Endothelial cell of umbilical vein (primary cell): Measurements from ENCODE around the gene MED12L. TPM values are rescaled to one million over a fixed set of nuclear protein-coding genes. Genes with fewer than 3 reads are reported as not detected.
"Not testable (repeated sequence)": the region's sequence is repeated elsewhere in the genome, so short reads cannot be mapped to it uniquely, and the experiment has no call there.

Experiments used
- BruUV-seq: library from RNA; stranded (reverse); fragments of 400-500 nt; replicated peaks from 2 replicates; lab custom pipeline; 2021; lab: Mats Ljungman, UMichigan
- CTCF ChIA-PET: fragments of 300-600, 350-600 bp; sonication (Branson Sonifier 250); formaldehyde crosslinking; loops from one replicate; lab custom pipeline; 2021; ENCODE audit warnings: antibody characterized with exemption, inconsistent platforms; lab: Charles Lee
- POLR2A ChIA-PET: fragments of 300-600, 350-600 bp; sonication (Branson Sonifier 250); formaldehyde crosslinking; loops from one replicate; lab custom pipeline; 2021; ENCODE audit warnings: antibody characterized with exemption, inconsistent platforms; lab: Charles Lee
- DNase-seq: peaks from one replicate; pipeline ENCODE4 v3.0.0-alpha.2; 2011; ENCODE audit warnings: low read depth, low spot score
- FAIRE-seq: peaks from 2 replicates; lab custom pipeline; 2011; peaks lifted over from hg19 to GRCh38; lab: Jason Lieb, UNC
- H2AFZ ChIP-seq: 2 replicates; pipeline ENCODE4 v1.6.0; 2012; ENCODE audit warnings: low read depth, low read length, control low read depth, inconsistent platforms
- H3K27ac ChIP-seq: 2 replicates; pipeline ENCODE4 v1.5.1; 2011; ENCODE audit warnings: low read depth, mild to moderate bottlenecking, control low read depth, low read length, moderate library complexity; ENCODE audit not compliant: insufficient read depth
- H3K27me3 ChIP-seq, 2 experiments: 2 replicates each; pipeline versions ENCODE4 v1.6.0 to v1.6.1; 2011; ENCODE audit warnings: low read length in 2 of 2, mixed read lengths in 1 of 2; ENCODE audit not compliant: control insufficient read depth in 2 of 2, insufficient read depth in 2 of 2
- H3K36me3 ChIP-seq, 2 experiments: 2 replicates in 1 of 2; 3 replicates in 1 of 2; pipeline ENCODE4 v1.5.1; 2011; ENCODE audit warnings: low read length in 2 of 2, mild to moderate bottlenecking in 1 of 2, moderate library complexity in 1 of 2; ENCODE audit not compliant: control insufficient read depth in 2 of 2, insufficient read depth in 2 of 2; ENCODE audit errors: extremely low read depth in 1 of 2
- H3K4me1 ChIP-seq: 3 replicates; pipeline ENCODE4 v1.5.1; 2011; ENCODE audit warnings: mild to moderate bottlenecking, low read length; ENCODE audit not compliant: control insufficient read depth, insufficient read depth; ENCODE audit errors: extremely low read depth
- H3K4me2 ChIP-seq: 2 replicates; pipeline ENCODE4 v1.6.1; 2011; ENCODE audit warnings: low read length, control low read depth, mixed read lengths; ENCODE audit not compliant: insufficient read depth
- H3K4me3 ChIP-seq, 3 experiments: fragments of 200-600 bp in 1 of 3; sonication (generic), shearing (Covaris generic) in 1 of 3; replicated peaks in 1 of 3; 2 replicates each; pipeline ENCODE4 v1.5.1; 2011 to 2016; ENCODE audit warnings: control low read depth in 3 of 3, low read length in 3 of 3, mild to moderate bottlenecking in 2 of 3, inconsistent platforms in 1 of 3, low read depth in 1 of 3, moderate library complexity in 1 of 3; ENCODE audit not compliant: insufficient read depth in 1 of 3
- H3K79me2 ChIP-seq: 2 replicates; pipeline ENCODE4 v1.6.0; 2012; ENCODE audit warnings: low read length, inconsistent platforms; ENCODE audit not compliant: control insufficient read depth, insufficient read depth
- H3K9ac ChIP-seq: replicated peaks from 2 replicates; pipeline ENCODE3; 2011; ENCODE audit warnings: low read length, control low read depth; ENCODE audit not compliant: insufficient read depth; ENCODE audit errors: extremely low read depth
- H3K9me1 ChIP-seq: replicated peaks from 3 replicates; pipeline ENCODE4 v1.6.0; 2011; ENCODE audit warnings: mild to moderate bottlenecking, low read length; ENCODE audit not compliant: control insufficient read depth, insufficient read depth; ENCODE audit errors: extremely low read depth
- H3K9me3 ChIP-seq: replicated peaks from 2 replicates; pipeline ENCODE4 v1.5.1; 2012; ENCODE audit warnings: low read length, inconsistent platforms; ENCODE audit not compliant: control insufficient read depth, insufficient read depth
- H4K20me1 ChIP-seq: replicated peaks from 2 replicates; pipeline ENCODE3; 2011; ENCODE audit warnings: mild to moderate bottlenecking, low read length; ENCODE audit not compliant: control insufficient read depth, insufficient read depth; ENCODE audit errors: extremely low read depth
- CTCF ChIP-seq, 2 donors: IDR thresholded peaks; 1 replicate in 1 of 2; 2 replicates in 1 of 2; pipeline ENCODE4 v1.5.1; 2011; ENCODE audit warnings: low read length in 2 of 2, mild to moderate bottlenecking in 2 of 2, moderate library complexity in 2 of 2, control low read depth in 1 of 2, inconsistent platforms in 1 of 2, low read depth in 1 of 2; ENCODE audit not compliant: insufficient read depth in 1 of 2; ENCODE audit errors: extremely low read depth in 1 of 2
- EZH2 ChIP-seq: IDR thresholded peaks from 2 replicates; pipeline ENCODE4 v1.6.1; 2012; ENCODE audit warnings: borderline replicate concordance, low read depth, mild to moderate bottlenecking, moderate library complexity, low read length, inconsistent platforms; ENCODE audit not compliant: severe bottlenecking
- FOS ChIP-seq: IDR thresholded peaks from 2 replicates; pipeline ENCODE4 v1.6.1; 2011; ENCODE audit warnings: mild to moderate bottlenecking, low read length, moderate library complexity, borderline replicate concordance; ENCODE audit not compliant: insufficient read depth
- GATA2 ChIP-seq: IDR thresholded peaks from 2 replicates; pipeline ENCODE4 v1.7.0; 2011; ENCODE audit warnings: low read depth, mild to moderate bottlenecking, moderate library complexity, mixed read lengths, low read length; ENCODE audit not compliant: insufficient read length, insufficient read depth
- JUN ChIP-seq: IDR thresholded peaks from 2 replicates; pipeline ENCODE4 v1.6.1; 2011; ENCODE audit warnings: borderline replicate concordance, low read depth; ENCODE audit not compliant: insufficient read length, insufficient read depth
- MAX ChIP-seq: IDR thresholded peaks from 2 replicates; pipeline ENCODE4 v1.6.1; 2011; ENCODE audit not compliant: insufficient read depth, insufficient read length
- MYC ChIP-seq: IDR thresholded peaks from one replicate; pipeline ENCODE4 v1.6.1; 2011; ENCODE audit warnings: mild to moderate bottlenecking, low read depth, low read length
- POLR2A ChIP-seq: IDR thresholded peaks from 2 replicates; pipeline ENCODE4 v1.6.1; 2012; ENCODE audit warnings: low read depth, mild to moderate bottlenecking, control low read depth, low read length
- POLR2AphosphoS5 ChIP-seq: IDR thresholded peaks from 2 replicates; pipeline ENCODE4 v1.6.1; 2012; ENCODE audit warnings: low read depth, mild to moderate bottlenecking, control low read depth, low read length, moderate library complexity; ENCODE audit not compliant: insufficient read depth
- dilution Hi-C: fragments of 300-500 bp; cut with MboI; formaldehyde crosslinking; loops from one replicate; pipeline ENCODE4 v1.15.0; 2019; ENCODE audit warnings: low sequenced_read_pairs; ENCODE audit not compliant: extremely low pct_ligation_motif_present
- intact Hi-C: fragments of 100-400 bp; cut with micrococcal nuclease; formaldehyde crosslinking; loops from one replicate; pipeline ENCODE4 v1.10.0; 2022
- polyA plus RNA-seq, 4 experiments: library from polyadenylated mRNA; depleted of rRNA in 3 of 4; stranded (reverse) in 3 of 4; unstranded in 1 of 4; fragments of >200 nt; gene quantifications; 2 replicates each; pipeline versions ENCODE4 v1.2.1 to v1.2.3, GENCODE V29; 2011 to 2012; ENCODE audit warnings: missing spikeins in 1 of 4
- total RNA-seq: library from RNA; stranded (reverse); gene quantifications from 2 replicates; pipeline ENCODE4 v1.2.3, GENCODE V29; 2021

The MED12L gene
- total and polyA plus RNA-seq, 2 donors (not counting 3 experiments of a cell fraction or from before 2014, with no cell fraction given): 0.03 to 0.27 TPM

DNA sequence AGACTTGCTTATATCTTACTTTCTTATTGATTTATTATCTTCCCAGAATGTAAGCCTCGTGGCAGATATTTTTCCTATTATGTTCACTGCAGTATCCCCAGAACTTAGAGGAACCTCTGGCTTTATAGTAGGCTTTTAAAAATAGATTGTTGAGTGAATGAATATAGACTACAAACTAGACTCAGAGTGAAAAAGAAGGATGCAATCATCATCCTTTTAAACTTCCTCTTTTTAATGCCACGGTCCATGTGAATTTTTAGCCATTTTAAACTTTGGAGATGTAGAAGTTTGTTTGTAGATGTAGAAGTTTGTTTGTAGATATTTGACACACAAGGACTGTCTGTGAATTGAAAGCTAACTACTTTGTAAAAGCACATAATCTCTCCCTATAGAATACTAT is 306.3 kb downstream of the MED12L start:
- Histone ChIP-seq H3K4me2 (no peak overlapping the region), H4K20me1 (no peaks in the 10 kb centered on the region), H3K79me2 (no peaks in the 10 kb centered on the region), H3K27ac (no peak overlapping the region), H3K9me3 (no peaks in the 10 kb centered on the region), H3K4me1 (no peaks in the 10 kb centered on the region), H3K27me3 (peaks cover 0 to 3% of the 10 kb centered on the region in 2 experiments), H3K4me3 (no peak overlapping the region), H3K9me1 (no peaks in the 10 kb centered on the region), H3K9ac (no peak overlapping the region), H2AFZ (no peak overlapping the region), H3K36me3 (no peaks in the 10 kb centered on the region)
- CTCF ChIA-PET: no interaction called here
- no TSS peak for BruUV-seq
- DNase-seq (no peak), FAIRE-seq (no peak)
- intact Hi-C loops (no loop called here), dilution Hi-C loops (no loop called here)
- POLR2A ChIA-PET: no interaction called here
- TF ChIP-seq EZH2: no peak
- no peak for TF ChIP-seq MYC
- TF ChIP-seq POLR2A: no peak
- no peak for TF ChIP-seq FOS
- no peak for TF ChIP-seq MAX
- TF ChIP-seq JUN: no peak
- no peak for TF ChIP-seq GATA2
- TF ChIP-seq POLR2AphosphoS5: no peak
- TF ChIP-seq CTCF (IDR thresholded peaks at IDR 0.05; ENCODE audit: extremely low read depth in 1 of 2, insufficient read depth in 1 of 2, low read depth in 1 of 2, low read length in 2 of 2): no peak

DNA sequence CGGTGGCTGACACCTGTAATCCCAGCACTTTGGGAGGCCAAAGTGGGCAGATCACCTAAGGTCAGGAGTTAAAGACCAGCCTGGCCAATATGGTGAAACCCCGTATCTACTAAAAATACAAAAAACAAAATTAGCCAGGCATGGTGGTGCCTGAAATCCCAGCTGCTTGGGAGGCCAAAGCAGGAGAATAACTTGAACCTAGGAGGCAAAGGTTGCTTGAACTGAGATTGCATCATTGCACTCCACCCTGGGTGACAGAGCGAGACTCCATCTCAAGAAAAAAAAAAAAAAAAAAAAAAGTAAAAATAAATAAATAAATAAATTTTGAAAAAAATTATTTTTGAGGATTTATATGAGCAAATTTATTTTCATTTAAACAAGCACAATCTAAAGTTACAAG is 306.7 kb downstream of the MED12L start:
- H3K4me2 ChIP-seq, DNase-seq, dilution Hi-C loops, FAIRE-seq, BruUV-seq, H3K4me3 ChIP-seq, H3K36me3 ChIP-seq, H2AFZ ChIP-seq, H3K9me1 ChIP-seq, H3K27me3 ChIP-seq, H4K20me1 ChIP-seq, POLR2A ChIA-PET, CTCF ChIA-PET, H3K4me1 ChIP-seq, H3K27ac ChIP-seq, H3K9me3 ChIP-seq, H3K9ac ChIP-seq, H3K79me2 ChIP-seq, intact Hi-C loops: not testable (repeated sequence)
